Prostate gland (tissue), 2 donors: ENCODE measurements around the gene FNDC8.

ENCODE experiments used
- POLR2A ChIP-seq: fragments of 450-650 bp; IDR thresholded peaks from one replicate; pipeline ENCODE4 v1.6.1; 2016; ENCODE audit warnings: antibody characterized with exemption, mild to moderate bottlenecking
- POLR2AphosphoS5 ChIP-seq: sonication (generic); formaldehyde crosslinking; IDR thresholded peaks from one replicate; pipeline ENCODE4 v1.6.1; 2017; ENCODE audit warnings: antibody characterized with exemption
- TF ChIP-seq, protein P1 (sequence below), 4 experiments: fragments of 200-600 bp in 2 of 4; fragments of 450-650 bp in 2 of 4; sonication (generic) in 2 of 4; IDR thresholded peaks; 1 replicate in 3 of 4; 2 replicates in 1 of 4; pipeline ENCODE4 v1.5.1; 2016 to 2019; ENCODE audit warnings: antibody characterized with exemption in 4 of 4, mild to moderate bottlenecking in 2 of 4, moderate library complexity in 2 of 4

- TF ChIP-seq, protein P1, sequence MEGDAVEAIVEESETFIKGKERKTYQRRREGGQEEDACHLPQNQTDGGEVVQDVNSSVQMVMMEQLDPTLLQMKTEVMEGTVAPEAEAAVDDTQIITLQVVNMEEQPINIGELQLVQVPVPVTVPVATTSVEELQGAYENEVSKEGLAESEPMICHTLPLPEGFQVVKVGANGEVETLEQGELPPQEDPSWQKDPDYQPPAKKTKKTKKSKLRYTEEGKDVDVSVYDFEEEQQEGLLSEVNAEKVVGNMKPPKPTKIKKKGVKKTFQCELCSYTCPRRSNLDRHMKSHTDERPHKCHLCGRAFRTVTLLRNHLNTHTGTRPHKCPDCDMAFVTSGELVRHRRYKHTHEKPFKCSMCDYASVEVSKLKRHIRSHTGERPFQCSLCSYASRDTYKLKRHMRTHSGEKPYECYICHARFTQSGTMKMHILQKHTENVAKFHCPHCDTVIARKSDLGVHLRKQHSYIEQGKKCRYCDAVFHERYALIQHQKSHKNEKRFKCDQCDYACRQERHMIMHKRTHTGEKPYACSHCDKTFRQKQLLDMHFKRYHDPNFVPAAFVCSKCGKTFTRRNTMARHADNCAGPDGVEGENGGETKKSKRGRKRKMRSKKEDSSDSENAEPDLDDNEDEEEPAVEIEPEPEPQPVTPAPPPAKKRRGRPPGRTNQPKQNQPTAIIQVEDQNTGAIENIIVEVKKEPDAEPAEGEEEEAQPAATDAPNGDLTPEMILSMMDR (IDR thresholded peaks at IDR 0.05) = no peak
- no peak for TF ChIP-seq POLR2A
- no peak for TF ChIP-seq POLR2AphosphoS5
Observed at GRCh38 chr17:35086164-35086563, 35.3 kb upstream of the FNDC8 start.
